Measurements from ENCODE around the gene PET100. TPM values are rescaled to one million over a fixed set of nuclear protein-coding genes. Genes with fewer than 3 reads are reported as not detected.
A peak's percentile ranks its signal among the peaks of the same experiment; 100 is the strongest.

The PET100 gene
- total RNA-seq (2014; rRNA removed; shearing (Covaris generic)) = 29.4 and 31.8 TPM in 2 replicates
- polyA plus RNA-seq (2015; cell fraction: cytosol; rRNA removed) = 11.9 and 19.0 TPM in 2 replicates
- polyA plus RNA-seq (2015; cell fraction: nucleus; rRNA removed) = 5.5 and 70.7 TPM in 2 replicates

GRCh38 chr19:7629347-7630054 is at the start of gene PET100, which contains the start of gene XAB2:
PET100 (plus strand) TSS chr19:7629793; CDS start chr19:7629834, 41 bp downstream.
XAB2 (minus strand) TSS chr19:7629545; CDS start chr19:7629527, 18 bp downstream.
- in situ Hi-C loops (cut with HindIII; ENCODE audit: low pct_unique_long_range_greater_than_20kb, low sequenced_read_pairs) = no loop called here
- DNase-seq (ENCODE audit: low read depth, low spot score) = peak; percentile 98

DNA sequence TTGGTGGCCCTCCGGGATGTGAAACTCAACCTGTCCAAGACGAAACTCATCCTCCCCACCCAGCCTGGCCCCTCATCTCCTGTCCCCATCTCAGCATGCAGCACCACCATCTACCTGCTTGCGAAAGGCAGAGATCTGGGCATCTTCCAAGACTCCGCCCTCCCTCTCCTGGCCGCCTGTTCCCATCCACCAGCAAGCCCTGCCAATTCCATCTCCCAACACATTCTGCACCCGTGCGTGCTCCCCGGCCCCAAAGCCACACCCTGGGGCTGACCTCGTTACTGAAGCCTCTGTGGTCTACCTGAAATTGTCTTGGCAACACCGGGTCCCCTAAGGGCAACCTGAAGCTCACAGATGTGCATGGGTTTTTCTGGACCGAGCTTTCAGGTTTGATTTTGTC is 47.1 kb upstream of the PET100 start:
- in situ Hi-C loops (cut with HindIII; ENCODE audit: low pct_unique_long_range_greater_than_20kb, low sequenced_read_pairs) = no loop called here
- no peak for DNase-seq (ENCODE audit: low read depth, low spot score)

DNA sequence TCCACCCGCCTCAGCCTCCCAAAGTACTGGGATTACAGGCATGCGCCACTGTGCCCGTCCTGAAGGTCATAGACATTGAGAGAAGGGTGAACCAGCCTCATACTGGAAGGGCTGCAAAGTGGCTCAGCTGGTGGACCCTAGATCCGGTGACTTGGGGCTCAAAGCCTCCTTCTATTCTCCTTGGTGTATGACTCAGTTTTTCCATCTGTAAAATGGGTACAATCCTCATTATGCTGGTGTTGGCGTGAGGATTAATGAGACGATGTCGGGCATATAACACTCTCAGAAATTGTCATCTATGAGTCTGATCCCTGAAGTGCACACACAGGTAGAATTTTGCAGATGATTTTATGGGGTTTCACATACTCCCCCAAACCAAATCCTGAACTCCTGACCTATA is 39.8 kb upstream of the PET100 start:
- DNase-seq (ENCODE audit: low read depth, low spot score) = no peak
- in situ Hi-C loops (cut with HindIII; ENCODE audit: low pct_unique_long_range_greater_than_20kb, low sequenced_read_pairs) = no loop called here

DNA sequence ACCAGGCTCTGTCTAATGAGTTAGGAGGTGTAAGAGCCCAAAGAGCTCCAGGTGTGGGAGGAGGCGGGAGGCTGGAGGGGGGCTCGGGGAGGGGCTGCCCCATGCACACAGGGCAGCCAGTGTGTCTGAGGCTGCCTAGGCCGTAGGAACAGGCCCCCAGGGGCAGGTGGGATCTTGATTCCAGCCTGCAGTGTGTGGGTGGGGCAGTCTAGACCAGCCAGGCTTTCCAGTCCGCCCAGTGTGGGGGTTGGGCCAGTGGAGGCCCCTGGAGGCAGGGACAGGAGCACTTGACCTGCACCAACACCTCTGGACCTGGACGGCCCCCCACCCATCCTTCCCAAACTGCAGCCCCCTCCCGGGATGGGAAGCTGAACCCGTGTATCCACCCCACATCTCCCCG is 39.3 kb upstream of the PET100 start:
- in situ Hi-C loops (cut with HindIII; ENCODE audit: low pct_unique_long_range_greater_than_20kb, low sequenced_read_pairs) = no loop called here
- DNase-seq (ENCODE audit: low read depth, low spot score) = no peak

GRCh38 chr19:7595466-7596133 is 34.0 kb upstream of the PET100 start, which contains the start of gene CAMSAP3:
CAMSAP3 (plus strand) TSS chr19:7595863; CDS start chr19:7596003, 140 bp downstream.
- in situ Hi-C loops (cut with HindIII; ENCODE audit: low pct_unique_long_range_greater_than_20kb, low sequenced_read_pairs) = no loop called here
- no peak for DNase-seq (ENCODE audit: low read depth, low spot score)

- in situ Hi-C loops (cut with HindIII; ENCODE audit: low pct_unique_long_range_greater_than_20kb, low sequenced_read_pairs) = no loop called here
- DNase-seq (ENCODE audit: low read depth, low spot score) = no peak
These were observed 33.2 kb upstream of the PET100 start for GRCh38 chr19:7596211-7596937.

- in situ Hi-C loops (cut with HindIII; ENCODE audit: low pct_unique_long_range_greater_than_20kb, low sequenced_read_pairs) = no loop called here
- DNase-seq (ENCODE audit: low read depth, low spot score) = no peak
These were observed 31.9 kb upstream of the PET100 start for GRCh38 chr19:7597689-7598088.

DNA sequence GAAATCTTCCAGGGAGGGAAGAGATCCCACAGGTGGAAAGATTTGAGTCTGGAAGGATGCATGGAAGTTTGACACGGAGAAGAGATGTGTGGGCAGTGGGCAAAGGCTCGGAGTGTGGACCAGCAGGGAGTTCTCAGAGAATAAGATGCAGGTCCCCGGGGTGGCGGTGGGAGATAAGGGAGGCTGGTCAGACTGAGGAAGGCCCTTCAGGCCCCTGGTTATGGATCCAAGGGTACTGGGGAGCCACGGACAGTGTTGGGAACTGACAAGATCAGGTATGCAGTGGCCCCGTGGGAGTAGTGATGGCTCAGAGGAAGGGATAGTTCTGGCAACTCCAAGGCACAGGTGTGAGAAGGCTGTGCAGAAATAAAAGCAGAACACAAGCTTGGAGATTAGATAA is 31.4 kb upstream of the PET100 start:
- in situ Hi-C loops (cut with HindIII; ENCODE audit: low pct_unique_long_range_greater_than_20kb, low sequenced_read_pairs) = no loop called here
- DNase-seq (ENCODE audit: low read depth, low spot score) = no peak

DNA sequence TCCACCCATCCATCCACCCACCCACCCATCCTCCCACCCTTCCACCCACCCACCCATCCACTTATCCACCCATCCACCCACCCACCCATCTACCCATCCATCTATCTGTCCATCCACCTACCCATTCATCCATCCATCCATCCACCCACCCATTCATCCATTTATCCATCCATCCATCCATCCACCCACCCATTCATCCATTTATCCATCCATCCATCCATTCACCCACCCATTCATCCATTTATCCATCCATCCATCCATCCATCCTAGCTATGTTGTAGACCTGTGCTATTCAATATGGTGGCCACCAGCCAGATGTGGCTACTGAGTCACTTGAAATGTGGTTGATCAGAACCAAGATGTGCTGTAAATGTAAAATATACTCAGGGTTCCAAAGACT is 28.9 kb upstream of the PET100 start:
- no peak for DNase-seq (ENCODE audit: low read depth, low spot score)
- in situ Hi-C loops (cut with HindIII; ENCODE audit: low pct_unique_long_range_greater_than_20kb, low sequenced_read_pairs) = no loop called here

GRCh38 chr19:7602240-7602934 is 27.2 kb upstream of the PET100 start:
- in situ Hi-C loops (cut with HindIII; ENCODE audit: low pct_unique_long_range_greater_than_20kb, low sequenced_read_pairs) = no loop called here
- DNase-seq (ENCODE audit: low read depth, low spot score) = no peak

- no peak for DNase-seq (ENCODE audit: low read depth, low spot score)
- in situ Hi-C loops (cut with HindIII; ENCODE audit: low pct_unique_long_range_greater_than_20kb, low sequenced_read_pairs) = no loop called here
These were observed 26.6 kb upstream of the PET100 start for GRCh38 chr19:7602935-7603497.

- no peak for DNase-seq (ENCODE audit: low read depth, low spot score)
These were observed 25.7 kb upstream of the PET100 start for GRCh38 chr19:7603919-7604318.

GRCh38 chr19:7605490-7606222 is 23.9 kb upstream of the PET100 start:
- in situ Hi-C loops (cut with HindIII; ENCODE audit: low pct_unique_long_range_greater_than_20kb, low sequenced_read_pairs) = no loop called here
- peak; percentile 84 for DNase-seq (ENCODE audit: low read depth, low spot score)

More at GRCh38 chr19:7603919-7604318, 25.7 kb upstream of the PET100 start:
- in situ Hi-C loops (cut with HindIII; ENCODE audit: low pct_unique_long_range_greater_than_20kb, low sequenced_read_pairs) = no loop called here

DNA sequence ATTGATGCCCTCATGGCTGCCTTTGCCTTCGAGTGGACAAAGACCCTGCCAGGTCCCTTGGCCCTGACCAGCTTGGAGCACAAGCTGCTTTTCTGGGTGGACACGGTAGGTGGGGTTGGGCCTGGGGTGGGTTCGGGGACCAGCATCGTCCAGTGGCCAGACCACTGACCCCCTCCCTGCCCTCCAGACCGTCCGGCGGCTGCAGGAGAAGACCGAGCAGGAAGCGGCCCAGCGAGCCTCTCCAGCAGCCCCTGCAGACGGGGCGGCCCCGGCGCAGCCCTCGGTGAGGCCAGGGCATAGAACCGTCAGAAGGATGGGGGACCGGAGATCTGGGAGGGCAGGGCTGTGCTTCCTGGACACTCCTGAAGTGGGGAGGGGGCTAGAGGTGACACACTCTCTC is 23.3 kb upstream of the PET100 start:
- in situ Hi-C loops (cut with HindIII; ENCODE audit: low pct_unique_long_range_greater_than_20kb, low sequenced_read_pairs) = no loop called here
- no peak for DNase-seq (ENCODE audit: low read depth, low spot score)

DNA sequence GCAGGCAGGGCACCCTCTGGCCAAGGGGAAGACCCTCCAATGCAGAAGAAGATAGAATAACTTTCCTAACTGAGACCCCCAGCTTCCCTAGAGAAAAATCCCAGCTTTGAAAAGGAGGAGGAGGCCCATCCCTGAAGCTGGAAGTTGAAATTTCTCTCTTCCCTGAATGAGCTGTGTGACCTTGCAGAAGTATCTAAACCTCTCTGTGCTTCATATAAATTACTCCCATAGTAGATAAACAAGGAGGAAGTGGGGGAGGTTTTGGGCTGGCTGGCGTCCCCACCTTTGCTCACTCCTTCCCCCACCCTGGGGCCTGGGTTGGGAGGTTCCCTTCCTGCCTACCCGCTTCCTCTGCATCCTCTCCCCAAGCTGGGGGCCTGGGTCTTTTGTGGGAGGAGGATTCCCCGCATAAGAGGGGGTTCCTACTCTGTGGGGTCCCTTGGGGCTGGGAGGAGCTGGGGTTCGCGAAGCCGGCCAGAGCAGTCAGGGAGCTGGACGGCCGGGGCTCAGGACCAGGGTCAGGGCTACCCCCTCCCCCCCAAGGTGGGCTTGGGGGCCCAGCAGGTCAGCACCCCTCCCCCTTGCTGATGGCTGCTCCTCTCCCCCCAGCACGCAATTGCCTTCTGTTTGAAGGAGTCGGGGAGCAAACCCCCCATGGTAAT is 22.2 kb upstream of the PET100 start:
- no peak for DNase-seq (ENCODE audit: low read depth, low spot score)
- in situ Hi-C loops (cut with HindIII; ENCODE audit: low pct_unique_long_range_greater_than_20kb, low sequenced_read_pairs) = no loop called here

GRCh38 chr19:7607874-7608560 is 21.6 kb upstream of the PET100 start:
- no peak for DNase-seq (ENCODE audit: low read depth, low spot score)
- in situ Hi-C loops (cut with HindIII; ENCODE audit: low pct_unique_long_range_greater_than_20kb, low sequenced_read_pairs) = no loop called here
